Smooth muscle cell of the brain vasculature (primary cell): Measurements from ENCODE around the gene TMEM30A.

Source experiments
- DNase-seq: peaks from one replicate; pipeline ENCODE4 v3.0.0-alpha.2; 2012; ENCODE audit warnings: low read depth, low spot score

TMEM30A gene

GRCh38 chr6:75263401-75263750 is 21.2 kb downstream of the TMEM30A start:
- no peak for DNase-seq

- no peak for DNase-seq
Measured at GRCh38 chr6:75262716-75263400, 21.7 kb downstream of the TMEM30A start.

GRCh38 chr6:75261299-75261698 is 23.3 kb downstream of the TMEM30A start:
- DNase-seq: no peak

GRCh38 chr6:75257343-75258087 is 27.1 kb downstream of the TMEM30A start:
- DNase-seq: no peak

GRCh38 chr6:75250552-75250951 is 34.0 kb downstream of the TMEM30A start:
- no peak for DNase-seq

GRCh38 chr6:75249837-75250236 is 34.8 kb downstream of the TMEM30A start:
- DNase-seq: no peak

- DNase-seq: no peak
Measured at GRCh38 chr6:75246386-75246785, 38.2 kb downstream of the TMEM30A start.

- no peak for DNase-seq
Measured at GRCh38 chr6:75244063-75244584, 40.5 kb downstream of the TMEM30A start.

GRCh38 chr6:75243333-75244062 is 41.1 kb downstream of the TMEM30A start, which contains the start of gene COX7A2:
TSS of gene COX7A2 (minus strand) at chr6:75243801. CDS start at chr6:75243734, 67 bp downstream.
- peak; percentile 89 for DNase-seq

GRCh38 chr6:75236630-75237029 is 48.0 kb downstream of the TMEM30A start:
- DNase-seq: no peak

GRCh38 chr6:75235271-75235670 is 49.3 kb downstream of the TMEM30A start:
- no peak for DNase-seq

GRCh38 chr6:75234126-75234865 is 50.3 kb downstream of the TMEM30A start:
- DNase-seq: no peak

- DNase-seq: no peak
Measured at GRCh38 chr6:75233092-75233615, 51.4 kb downstream of the TMEM30A start.

GRCh38 chr6:75230484-75231325 is 53.9 kb downstream of the TMEM30A start:
- no peak for DNase-seq

GRCh38 chr6:75224303-75224926 is 60.2 kb downstream of the TMEM30A start:
- no peak for DNase-seq

- no peak for DNase-seq
Measured at GRCh38 chr6:75223428-75223827, 61.2 kb downstream of the TMEM30A start.

GRCh38 chr6:75222261-75222660 is 62.3 kb downstream of the TMEM30A start:
- no peak for DNase-seq

GRCh38 chr6:75221116-75221515 is 63.5 kb downstream of the TMEM30A start:
- no peak for DNase-seq

- no peak for DNase-seq
Measured at GRCh38 chr6:75220357-75220756, 64.2 kb downstream of the TMEM30A start.

GRCh38 chr6:75219263-75219662 is 65.3 kb downstream of the TMEM30A start:
- DNase-seq: no peak
